Sciatic nerve (tissue), 2 donors: ENCODE measurements around the gene TAS2R46. TPM values are rescaled to one million over a fixed set of nuclear protein-coding genes. Genes with fewer than 3 reads are reported as not detected.
"Not testable (repeated sequence)": the region's sequence is repeated elsewhere in the genome, so short reads cannot be mapped to it uniquely, and the experiment has no call there.

Source experiments
- ATAC-seq: fragments of 200-7000 bp; cut with Tn5 transposase; one replicate; pipeline ENCODE4 v1.9.1; 2020; ENCODE audit warnings: mild to moderate bottlenecking, moderate library complexity
- DNase-seq: peaks from one replicate; pipeline ENCODE4 v3.0.0-alpha.2; 2020; ENCODE audit warnings: low spot score
- intact Hi-C: fragments of 100-400 bp; cut with DNase I; formaldehyde crosslinking; loops from one replicate; pipeline ENCODE4 v1.14.2; 2022
- total RNA-seq: library from RNA; stranded (reverse); fragmentation: NEBNext Ultra II Directional; extraction: Animal tissue kit (Norgen Biotek cat#: 25700); gene quantifications from one replicate; pipeline ENCODE4 v1.2.1, GENCODE V29; 2021
- donor health status: DM: no; HTN: no; CAD: no.
- donor health status: DM: no; HTN: no; CAD: no.

Gene TAS2R46
- total RNA-seq, 1 donor from 2014 or later = 2.8 TPM

- intact Hi-C loops, ATAC-seq, DNase-seq: not testable (repeated sequence)
These were observed 12.1 kb downstream of the TAS2R46 start for GRCh38 chr12:11049806-11050531.

- ATAC-seq, DNase-seq, intact Hi-C loops: not testable (repeated sequence)
These were observed 20.7 kb downstream of the TAS2R46 start for GRCh38 chr12:11041366-11041765.

- intact Hi-C loops = no loop called here
- DNase-seq = no peak
- no peak for ATAC-seq
These were observed 21.9 kb downstream of the TAS2R46 start for GRCh38 chr12:11040162-11040561.

- no peak for ATAC-seq
- intact Hi-C loops = no loop called here
- DNase-seq = no peak
These were observed 22.9 kb downstream of the TAS2R46 start for GRCh38 chr12:11039171-11039570.

- DNase-seq, intact Hi-C loops, ATAC-seq: not testable (repeated sequence)
These were observed 28.1 kb downstream of the TAS2R46 start for GRCh38 chr12:11033959-11034358.

GRCh38 chr12:11031307-11031706 lies 30.8 kb downstream of the TAS2R46 start, which contains the start of gene TAS2R31:
Gene TAS2R31, minus strand, starts transcription at chr12:11031407. Its CDS starts 72 bp downstream, at chr12:11031335.
- intact Hi-C loops = no loop called here
- ATAC-seq = no peak
- no peak for DNase-seq

- intact Hi-C loops = no loop called here
- ATAC-seq (no peak), DNase-seq (no peak)
These were observed 36.0 kb downstream of the TAS2R46 start for GRCh38 chr12:11026118-11026517.

GRCh38 chr12:11023387-11023786 lies 38.7 kb downstream of the TAS2R46 start:
- ATAC-seq (no peak), DNase-seq (no peak)
- intact Hi-C loops = no loop called here

- no peak for DNase-seq
- intact Hi-C loops = no loop called here
- ATAC-seq = no peak
These were observed 39.6 kb downstream of the TAS2R46 start, which contains the start of gene TAS2R19 for GRCh38 chr12:11022520-11022919. Gene TAS2R19, minus strand, starts transcription at chr12:11022620. Its CDS starts 49 bp downstream, at chr12:11022571.

- intact Hi-C loops = no loop called here
- ATAC-seq (no peak), DNase-seq (no peak)
These were observed 45.2 kb downstream of the TAS2R46 start for GRCh38 chr12:11016937-11017336.

- DNase-seq (no peak), ATAC-seq (no peak)
- intact Hi-C loops = no loop called here
These were observed 46.2 kb downstream of the TAS2R46 start for GRCh38 chr12:11015775-11016430.

- ATAC-seq = no peak
- intact Hi-C loops = no loop called here
- DNase-seq = no peak
These were observed 47.9 kb downstream of the TAS2R46 start for GRCh38 chr12:11014234-11014633.

Other genes starting within 250 kb of the TAS2R46 start
- gene TAS2R10, start 235.9 kb downstream of the TAS2R46 start, total RNA-seq = 1.7 TPM
- 9.2 TPM for gene PRR4, start 212.8 kb downstream of the TAS2R46 start, total RNA-seq
- 36.1 TPM for gene PRH1, start 178.0 kb downstream of the TAS2R46 start, total RNA-seq
- gene TAS2R13, start 152.7 kb downstream of the TAS2R46 start, total RNA-seq = 5.0 TPM
- gene PRH2, start 133.1 kb downstream of the TAS2R46 start, total RNA-seq = not detected
- 7.0 TPM for gene TAS2R14, start 123.0 kb downstream of the TAS2R46 start, total RNA-seq
- gene TAS2R50, start 75.4 kb downstream of the TAS2R46 start, total RNA-seq = 2.7 TPM
- 4.6 TPM for gene TAS2R20, start 64.0 kb downstream of the TAS2R46 start, total RNA-seq
- 9.3 TPM for gene TAS2R19, start 39.7 kb downstream of the TAS2R46 start, total RNA-seq
- 8.8 TPM for gene TAS2R31, start 30.9 kb downstream of the TAS2R46 start, total RNA-seq
- gene TAS2R43, start 30.0 kb upstream of the TAS2R46 start, total RNA-seq = 1.7 TPM
- gene TAS2R30, start 72.3 kb upstream of the TAS2R46 start, total RNA-seq = 8.1 TPM
- 8.9 TPM for gene SMIM10L1, start 108.9 kb upstream of the TAS2R46 start, total RNA-seq
- gene TAS2R42, start 124.6 kb upstream of the TAS2R46 start, total RNA-seq = not detected
- not detected for gene PRB3, start 207.4 kb upstream of the TAS2R46 start, total RNA-seq
- not detected for gene PRB4, start 248.1 kb upstream of the TAS2R46 start, total RNA-seq